OCI-M1 (cell line): Measurements from ENCODE around the gene NRARP.
"Not testable (repeated sequence)": the region's sequence is repeated elsewhere in the genome, so short reads cannot be mapped to it uniquely, and the experiment has no call there.

Source experiments
- DNase-seq: peaks from one replicate; lab custom pipeline; 2025; lab: John Stamatoyannopoulos, UW

Gene NRARP

DNA sequence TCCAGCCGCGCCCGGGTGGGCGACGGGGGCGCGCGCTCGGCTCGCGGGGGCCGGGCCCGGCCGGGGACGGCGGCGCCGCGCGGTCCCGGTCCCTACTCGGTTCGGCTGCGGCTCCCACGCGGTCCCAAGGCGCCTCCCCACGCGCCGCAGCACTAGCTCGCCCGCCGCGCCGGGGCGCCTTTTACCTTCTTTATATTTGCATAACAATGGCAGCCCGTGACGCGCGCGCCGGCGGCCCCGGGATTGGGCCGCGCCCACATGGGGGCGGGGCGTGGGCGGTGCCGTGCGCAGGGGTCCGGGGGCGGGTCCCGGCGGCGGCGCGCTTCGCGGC, at the start of gene NRARP:
Gene NRARP (minus strand): TSS at position 154 of the 331 bp plus-strand sequence. CDS start 343 bp downstream, outside the sequence.
- peak; percentile 89 for DNase-seq

GRCh38 chr9:137350696-137351584, 48.9 kb upstream of the NRARP start:
- no peak for DNase-seq

DNA sequence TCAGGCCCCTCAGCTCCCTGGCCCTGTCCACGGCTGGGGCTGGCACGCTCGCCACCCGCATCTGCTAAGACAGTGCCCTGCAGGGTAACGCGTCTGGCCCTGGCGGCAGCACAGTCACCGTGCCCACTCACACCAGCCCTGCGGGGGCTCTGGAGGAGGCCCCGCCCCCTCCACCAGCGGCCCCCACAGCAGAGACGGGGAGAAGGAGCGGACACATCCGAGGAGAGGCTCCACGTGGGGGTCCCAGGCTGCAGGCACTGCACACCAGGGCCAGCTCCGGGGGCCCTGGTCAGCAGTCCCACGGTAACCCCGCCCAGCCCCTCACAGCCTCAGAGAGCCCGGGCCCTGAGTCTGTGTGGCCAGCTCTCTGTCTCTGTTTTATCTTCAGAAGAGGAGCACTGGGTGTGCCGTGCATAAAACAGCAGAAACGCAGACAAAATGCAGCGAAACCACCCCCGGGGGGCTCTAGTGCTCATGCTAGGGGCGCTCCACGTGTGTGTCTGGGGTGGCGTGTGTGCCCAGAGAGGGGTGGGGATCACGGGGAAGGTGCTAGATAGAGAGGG, 47.5 kb upstream of the NRARP start:
- no peak for DNase-seq

- no peak for DNase-seq
Observed at GRCh38 chr9:137348769-137349470, 46.8 kb upstream of the NRARP start.

DNA sequence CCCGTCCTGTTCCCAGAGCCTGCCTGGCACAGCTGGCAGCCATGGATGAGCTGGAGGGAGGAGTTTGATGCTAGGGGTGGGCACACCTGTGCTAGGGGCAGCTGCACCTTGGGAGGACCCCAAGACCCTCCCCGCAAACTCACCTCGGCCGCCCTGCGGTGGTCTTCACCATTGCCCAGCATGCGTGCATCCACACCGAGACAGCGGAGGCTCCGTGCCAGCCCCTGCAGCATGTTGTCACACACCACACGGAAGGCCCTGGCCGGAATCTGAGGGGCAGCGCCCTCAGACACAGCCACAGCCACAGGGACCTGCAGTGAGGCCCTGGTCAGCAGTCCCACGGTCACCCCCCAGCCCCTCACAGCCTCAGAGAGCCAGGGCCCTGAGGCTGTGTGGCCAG, 45.9 kb upstream of the NRARP start:
- DNase-seq: no peak

- DNase-seq: no peak
Observed at GRCh38 chr9:137342482-137342881, 40.4 kb upstream of the NRARP start.

DNA sequence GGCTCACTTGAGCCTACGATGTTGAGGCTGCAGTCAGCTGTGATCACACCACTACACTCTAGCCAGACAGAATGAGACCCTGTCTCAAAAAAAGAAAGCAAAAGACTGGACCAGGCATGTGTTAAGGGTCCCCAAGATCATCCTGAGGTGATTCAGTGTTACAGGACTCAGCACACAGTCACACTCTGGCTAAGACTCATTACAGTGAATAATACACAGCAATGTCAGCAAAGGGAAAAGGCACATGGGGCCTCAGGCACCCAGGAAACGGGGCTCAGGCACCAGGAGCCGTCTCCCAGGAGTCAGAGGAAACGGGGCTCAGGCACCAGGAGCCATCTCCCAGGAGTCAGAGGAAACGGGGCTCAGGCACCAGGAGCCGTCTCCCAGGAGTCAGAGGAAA, 39.2 kb upstream of the NRARP start:
- DNase-seq: no peak

- DNase-seq: not testable (repeated sequence)
Observed at GRCh38 chr9:137339908-137340462, 37.9 kb upstream of the NRARP start.

- no peak for DNase-seq
Observed at GRCh38 chr9:137339045-137339907, 37.2 kb upstream of the NRARP start.

DNA sequence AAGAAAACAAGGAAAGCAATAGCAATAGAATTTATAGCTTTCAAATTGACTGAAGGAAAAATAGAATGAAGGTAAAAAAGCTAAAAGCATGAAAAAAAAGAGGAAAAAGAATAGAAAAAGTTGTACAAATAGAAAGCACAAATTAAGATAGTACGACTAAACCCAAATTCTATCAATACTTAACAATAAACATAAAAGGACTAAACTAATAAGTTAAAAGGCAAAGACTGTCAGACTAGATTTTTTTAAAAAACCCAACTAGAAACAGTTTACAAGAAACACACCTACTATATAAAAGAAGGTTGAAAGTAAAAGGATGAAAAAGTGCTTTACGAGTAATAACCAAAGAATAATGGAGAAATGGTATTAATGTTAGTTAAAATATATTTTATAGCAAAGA, 34.7 kb upstream of the NRARP start:
- no peak for DNase-seq

DNA sequence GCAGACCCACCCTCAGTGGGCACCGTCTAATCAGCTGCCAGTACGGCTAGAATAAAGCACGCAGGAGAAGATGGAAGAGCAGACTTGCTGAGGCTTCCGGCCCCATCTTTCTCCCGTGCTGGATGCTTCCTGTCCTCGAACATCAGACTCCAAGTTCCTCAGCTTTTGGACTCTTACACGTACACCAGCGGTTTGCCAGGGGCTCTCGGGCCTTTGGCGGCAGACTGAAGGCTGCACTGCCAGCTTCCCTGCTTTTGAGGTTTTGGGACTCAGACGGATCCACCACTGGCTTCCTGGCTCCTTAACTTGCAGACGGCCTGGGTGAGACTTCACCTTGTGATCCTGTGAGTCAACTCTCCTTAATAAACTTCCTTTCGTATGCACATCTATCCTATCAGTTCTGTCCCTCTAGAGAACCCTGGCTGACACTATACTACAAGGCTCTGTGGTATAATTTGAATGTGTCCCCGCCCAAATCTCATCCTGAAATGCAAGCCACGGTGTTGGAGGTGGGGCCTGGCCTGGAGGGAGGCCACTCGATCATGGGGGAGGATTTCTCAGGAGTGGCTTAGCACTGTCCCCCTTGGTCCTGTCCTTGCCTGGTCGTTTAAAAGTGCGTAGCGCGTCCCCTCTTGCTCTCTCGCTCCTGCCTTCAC, 31.1 kb upstream of the NRARP start:
- DNase-seq: no peak

- no peak for DNase-seq
Observed at GRCh38 chr9:137331929-137332328, 29.9 kb upstream of the NRARP start.

- DNase-seq: no peak
Observed at GRCh38 chr9:137330689-137331088, 28.6 kb upstream of the NRARP start.

GRCh38 chr9:137329590-137329989, 27.5 kb upstream of the NRARP start:
- DNase-seq: not testable (repeated sequence)

- not testable (repeated sequence) for DNase-seq
Observed at GRCh38 chr9:137327641-137328550, 25.8 kb upstream of the NRARP start.

DNA sequence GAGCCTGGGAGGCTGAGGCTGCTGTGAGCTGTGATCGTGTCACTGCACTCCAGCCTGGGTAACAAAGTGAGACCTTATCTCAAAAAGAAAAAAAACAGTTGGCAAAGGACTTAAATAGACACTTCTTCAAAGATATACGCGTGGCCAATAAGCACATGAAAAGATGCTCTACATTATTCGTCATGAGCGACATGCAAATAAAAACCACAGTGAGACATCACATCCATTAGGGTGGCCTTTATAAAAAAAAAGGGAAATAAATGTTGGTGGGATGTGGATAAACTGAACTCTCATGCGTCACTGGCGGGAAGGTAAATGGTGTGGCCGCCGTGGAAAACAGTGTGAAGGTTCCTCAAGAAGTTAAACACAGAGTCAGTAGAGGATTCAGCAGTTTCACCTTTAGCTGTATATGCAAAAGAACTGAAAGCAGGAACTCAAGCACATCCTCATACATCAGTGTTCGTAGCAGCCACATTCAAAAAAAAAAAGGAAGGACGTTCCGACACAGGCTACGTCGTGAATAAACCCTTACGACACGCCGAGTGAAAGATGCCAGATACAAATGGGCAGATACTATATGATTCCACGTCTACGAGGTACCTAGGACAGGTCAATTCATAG, 24.5 kb upstream of the NRARP start:
- DNase-seq: no peak

DNA sequence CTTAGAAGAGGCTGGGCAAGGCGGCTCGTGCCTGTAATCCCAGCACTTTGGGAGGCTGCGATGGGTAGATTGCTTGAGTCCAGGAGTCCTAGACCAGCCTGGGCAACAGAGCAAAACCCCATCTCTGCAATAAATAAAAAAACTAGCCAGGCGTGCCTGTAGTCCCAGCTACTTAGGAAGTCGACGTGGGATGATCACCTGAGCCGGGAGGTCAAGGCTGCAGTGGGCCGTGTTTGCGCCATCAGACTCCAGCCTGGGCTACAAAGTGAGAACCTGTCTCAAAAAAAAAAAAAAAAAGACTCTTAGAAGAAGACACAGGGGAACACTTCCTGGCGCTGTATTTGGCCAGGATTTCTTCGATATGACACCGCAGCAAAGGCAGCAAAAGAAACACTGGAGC, 23.7 kb upstream of the NRARP start:
- no peak for DNase-seq

DNA sequence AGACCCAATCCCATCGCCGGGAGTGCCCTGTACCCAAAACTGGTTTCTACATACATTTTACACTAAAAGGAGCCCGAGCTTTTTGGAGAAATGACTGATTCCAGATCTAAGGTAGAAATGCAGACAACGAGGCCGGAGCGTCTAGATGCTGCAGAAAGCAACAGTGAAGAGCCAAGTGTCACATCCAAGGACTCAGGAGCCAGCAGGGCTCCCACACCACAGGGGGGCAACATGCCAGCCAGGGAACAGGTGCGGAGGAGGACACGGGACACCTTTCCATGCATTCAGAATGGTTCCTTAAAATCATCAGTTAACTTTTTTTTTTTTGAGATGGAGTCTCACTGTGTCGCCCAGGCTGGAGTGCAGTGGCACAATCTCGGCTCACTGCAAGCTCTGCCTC, 23.1 kb upstream of the NRARP start:
- DNase-seq: no peak

DNA sequence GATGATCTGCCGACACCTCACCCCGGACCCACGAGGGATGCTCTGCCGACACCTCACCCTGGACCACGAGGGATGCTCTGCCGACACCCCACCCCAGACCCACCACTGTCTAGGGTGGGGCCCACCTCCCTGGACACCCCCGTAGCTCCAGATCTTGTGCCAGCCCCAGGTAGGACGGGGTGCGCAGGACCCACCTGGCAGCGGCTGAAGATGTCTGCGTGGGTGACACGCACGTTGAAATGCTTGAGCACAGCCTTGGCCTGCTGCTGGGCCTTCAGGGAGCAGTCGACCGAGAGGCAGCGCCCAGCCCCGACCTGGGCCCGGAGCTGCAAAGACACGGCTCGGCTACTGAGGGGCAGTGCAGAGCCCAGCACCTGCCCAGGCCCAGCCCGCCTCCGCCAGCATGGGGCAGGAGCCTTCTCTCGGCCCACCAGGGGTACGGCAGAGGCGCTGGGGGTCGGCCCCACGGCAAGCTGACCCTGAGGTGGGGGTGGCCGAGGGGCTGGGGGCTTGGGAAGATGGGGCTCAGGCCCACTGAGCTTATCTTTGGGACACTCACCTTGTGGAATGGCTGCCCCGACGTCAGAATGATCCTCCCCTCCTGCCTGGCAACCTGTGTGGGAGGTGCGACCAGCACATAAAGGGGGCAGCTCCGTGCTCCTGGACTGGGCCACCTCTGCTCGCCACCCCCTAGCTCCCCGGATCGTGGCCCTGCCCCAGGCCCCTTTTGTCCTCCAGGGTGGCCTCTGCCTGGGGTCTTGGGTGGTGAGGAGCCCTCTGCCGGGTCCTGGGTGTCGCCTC, 21.7 kb upstream of the NRARP start:
- no peak for DNase-seq
